ENCODE results near the gene IL10RB. TPM values are rescaled to one million over a fixed set of nuclear protein-coding genes. Genes with fewer than 3 reads are reported as not detected.
"Not testable (repeated sequence)": the region's sequence is repeated elsewhere in the genome, so short reads cannot be mapped to it uniquely, and the experiment has no call there.

Gene IL10RB
- total RNA-seq, 4 donors from 2014 or later = 28.1 to 47.7 (median 32.3) TPM

GRCh38 chr21:33314111-33314510, 47.9 kb downstream of the IL10RB start:
- 76 to 93% methylated on average over 4 of the region's 4 CpGs for WGBS, 2 donors
- no peak for DNase-seq
- no peaks in the 10 kb centered on the region for H3K4me1 ChIP-seq
- no peaks in the 10 kb centered on the region for H3K27me3 ChIP-seq
- H3K27ac ChIP-seq = no peak overlapping the region
- intact Hi-C loops (cut with DNase I) = no loop called here
- H3K36me3 ChIP-seq = no peaks in the 10 kb centered on the region
- no peaks in the 10 kb centered on the region for H3K9me3 ChIP-seq
- H3K4me3 ChIP-seq = no peak overlapping the region
- TF ChIP-seq CTCF (IDR thresholded peaks at IDR 0.05) (no peak), POLR2A (IDR thresholded peaks at IDR 0.05) (no peak)

GRCh38 chr21:33315946-33316710, 50.0 kb downstream of the IL10RB start:
- DNase-seq = no peak
- Histone ChIP-seq H3K36me3 (no peaks in the 10 kb centered on the region), H3K27me3 (no peaks in the 10 kb centered on the region), H3K4me3 (no peak overlapping the region), H3K4me1 (no peaks in the 10 kb centered on the region), H3K9me3 (no peaks in the 10 kb centered on the region), H3K27ac (no peak overlapping the region)
- intact Hi-C loops (cut with DNase I) = no loop called here
- TF ChIP-seq POLR2A (IDR thresholded peaks at IDR 0.05) (no peak), CTCF (IDR thresholded peaks at IDR 0.05) (no peak)
- WGBS, 2 donors = 67 to 78% methylated on average over 5 of the region's 5 CpGs

GRCh38 chr21:33317145-33317544, 51.0 kb downstream of the IL10RB start:
- H3K4me1 ChIP-seq = no peaks in the 10 kb centered on the region
- 40 to 51% methylated on average over 6 of the region's 6 CpGs for WGBS, 2 donors
- no peaks in the 10 kb centered on the region for H3K9me3 ChIP-seq
- H3K36me3 ChIP-seq = no peaks in the 10 kb centered on the region
- no peak overlapping the region for H3K27ac ChIP-seq
- H3K27me3 ChIP-seq = no peaks in the 10 kb centered on the region
- intact Hi-C loops (cut with DNase I) = no loop called here
- H3K4me3 ChIP-seq = no peak overlapping the region
- TF ChIP-seq POLR2A (IDR thresholded peaks at IDR 0.05) = no peak
- TF ChIP-seq CTCF (IDR thresholded peaks at IDR 0.05) = no peak
- no peak for DNase-seq

GRCh38 chr21:33317786-33318486, 51.8 kb downstream of the IL10RB start:
- no peak overlapping the region for H3K4me3 ChIP-seq
- H3K36me3 ChIP-seq = no peaks in the 10 kb centered on the region
- intact Hi-C loops (cut with DNase I) = no loop called here
- no peak for DNase-seq
- H3K4me1 ChIP-seq = no peaks in the 10 kb centered on the region
- 81 to 84% methylated on average over 14 of the region's 14 CpGs for WGBS, 2 donors
- no peak for TF ChIP-seq POLR2A (IDR thresholded peaks at IDR 0.05)
- no peak for TF ChIP-seq CTCF (IDR thresholded peaks at IDR 0.05)
- H3K9me3 ChIP-seq = no peaks in the 10 kb centered on the region
- no peaks in the 10 kb centered on the region for H3K27me3 ChIP-seq
- no peak overlapping the region for H3K27ac ChIP-seq

- DNase-seq; H3K27ac ChIP-seq; H3K27me3 ChIP-seq; H3K36me3 ChIP-seq; H3K4me3 ChIP-seq; H3K9me3 ChIP-seq; intact Hi-C loops (cut with DNase I): not testable (repeated sequence)
- 75 to 90% methylated on average over 17 of the region's 17 CpGs for WGBS, 2 donors
- H3K4me1 ChIP-seq = peaks cover 0 to 12% (median 4%) of the 10 kb centered on the region in 3 donors
Measured at GRCh38 chr21:33321005-33321404, 54.8 kb downstream of the IL10RB start.

GRCh38 chr21:33323610-33324009, 57.4 kb downstream of the IL10RB start:
- DNase-seq; intact Hi-C loops (cut with DNase I); H3K9me3 ChIP-seq; H3K36me3 ChIP-seq; H3K27me3 ChIP-seq: not testable (repeated sequence)
- H3K4me1 ChIP-seq = peaks cover 0 to 38% (median 22%) of the 10 kb centered on the region in 3 donors
- peak overlapping the region in 1 of 4 donors; percentile 100 for H3K27ac ChIP-seq
- H3K4me3 ChIP-seq = peak overlapping the region in 3 of 4 donors; percentile 99 to 100 (median 99)

Data from esophagus squamous epithelium (tissue), 5 donors.